Endodermal cell (in vitro differentiated cells): ENCODE measurements around the gene CACNA1D. TPM values are rescaled to one million over a fixed set of nuclear protein-coding genes. Genes with fewer than 3 reads are reported as not detected.

ENCODE experiments used
- DNase-seq: peaks from one replicate; pipeline ENCODE4 v3.0.0-alpha.2; 2017
- H3K27ac ChIP-seq: 2 replicates; pipeline ENCODE4 v1.5.1; 2013; ENCODE audit warnings: mild to moderate bottlenecking, low read depth, low read length, moderate library complexity
- H3K27me3 ChIP-seq: 2 replicates; pipeline ENCODE4 v1.6.1; 2013; ENCODE audit warnings: mild to moderate bottlenecking, low read length, moderate library complexity; ENCODE audit not compliant: insufficient read depth, control insufficient read depth, poor library complexity, severe bottlenecking
- H3K36me3 ChIP-seq: 2 replicates; pipeline ENCODE4 v1.7.0; 2013; ENCODE audit warnings: mild to moderate bottlenecking, low read length, moderate library complexity; ENCODE audit not compliant: control insufficient read depth, insufficient read depth
- H3K4me1 ChIP-seq: one replicate; pipeline ENCODE4 v1.7.0; 2013; ENCODE audit warnings: low read length; ENCODE audit not compliant: control insufficient read depth, insufficient read depth
- H3K4me3 ChIP-seq: 2 replicates; pipeline ENCODE4 v1.5.1; 2013; ENCODE audit warnings: mild to moderate bottlenecking, low read length, moderate library complexity
- H3K9ac ChIP-seq: 2 replicates; pipeline ENCODE4 v1.6.1; 2013; ENCODE audit warnings: mild to moderate bottlenecking, low read length, moderate library complexity; ENCODE audit not compliant: poor library complexity, severe bottlenecking; ENCODE audit errors: extremely low read depth
- H3K9me3 ChIP-seq: 2 replicates; pipeline ENCODE4 v1.6.1; 2013; ENCODE audit warnings: mild to moderate bottlenecking, low read length, moderate library complexity; ENCODE audit not compliant: control insufficient read depth
- H3K27ac Mint-ChIP-seq: 2 replicates; pipeline ENCODE4 v1.8.0; 2020; ENCODE audit warnings: mixed read lengths
- H3K27me3 Mint-ChIP-seq: 2 replicates; pipeline ENCODE4 v1.8.0; 2021; ENCODE audit warnings: mild to moderate bottlenecking, mixed read lengths; ENCODE audit not compliant: insufficient read depth
- H3K36me3 Mint-ChIP-seq: 2 replicates; pipeline ENCODE4 v1.8.0; 2020; ENCODE audit warnings: low read depth, mixed read lengths
- H3K4me1 Mint-ChIP-seq: 2 replicates; pipeline ENCODE4 v1.8.0; 2020; ENCODE audit warnings: mixed read lengths
- H3K4me3 Mint-ChIP-seq: 2 replicates; pipeline ENCODE4 v1.8.0; 2020; ENCODE audit warnings: mild to moderate bottlenecking, moderate library complexity, mixed read lengths
- H3K9me3 Mint-ChIP-seq: 2 replicates; pipeline ENCODE4 v1.8.0; 2020; ENCODE audit warnings: mild to moderate bottlenecking, mixed read lengths
- WGBS, 2 experiments: methylation state at CpG; one replicate each; pipeline versions ENCODE4 v1.1.5 to v1.1.7; 2013; ENCODE audit warnings: missing lambda C conversion rate in 2 of 2, mixed read lengths in 1 of 2; ENCODE audit not compliant: insufficient coverage in 1 of 2, insufficient read length in 1 of 2; 5-methylcytosine and 5-hydroxymethylcytosine counted together
- total RNA-seq, 2 donors: library from RNA; stranded (reverse); fragmentation: NEBNext Ultra II Directional in 1 of 2; extraction: Animal tissue kit (Norgen Biotek cat#: 25700) in 1 of 2; gene quantifications; 2 replicates in 1 of 2; 3 replicates in 1 of 2; pipeline ENCODE4 v1.2.1, GENCODE V29; 2021
- TF ChIP-seq, protein P1 (sequence below): fragments of 200-600 bp; sonication (generic); conservative IDR thresholded peaks from 2 replicates; pipeline ENCODE4 v1.5.0; 2021; ENCODE audit warnings: antibody characterized with exemption, mild to moderate bottlenecking

The CACNA1D gene
- total RNA-seq, 2 donors from 2014 or later, result 2.2 to 3.8 TPM

DNA sequence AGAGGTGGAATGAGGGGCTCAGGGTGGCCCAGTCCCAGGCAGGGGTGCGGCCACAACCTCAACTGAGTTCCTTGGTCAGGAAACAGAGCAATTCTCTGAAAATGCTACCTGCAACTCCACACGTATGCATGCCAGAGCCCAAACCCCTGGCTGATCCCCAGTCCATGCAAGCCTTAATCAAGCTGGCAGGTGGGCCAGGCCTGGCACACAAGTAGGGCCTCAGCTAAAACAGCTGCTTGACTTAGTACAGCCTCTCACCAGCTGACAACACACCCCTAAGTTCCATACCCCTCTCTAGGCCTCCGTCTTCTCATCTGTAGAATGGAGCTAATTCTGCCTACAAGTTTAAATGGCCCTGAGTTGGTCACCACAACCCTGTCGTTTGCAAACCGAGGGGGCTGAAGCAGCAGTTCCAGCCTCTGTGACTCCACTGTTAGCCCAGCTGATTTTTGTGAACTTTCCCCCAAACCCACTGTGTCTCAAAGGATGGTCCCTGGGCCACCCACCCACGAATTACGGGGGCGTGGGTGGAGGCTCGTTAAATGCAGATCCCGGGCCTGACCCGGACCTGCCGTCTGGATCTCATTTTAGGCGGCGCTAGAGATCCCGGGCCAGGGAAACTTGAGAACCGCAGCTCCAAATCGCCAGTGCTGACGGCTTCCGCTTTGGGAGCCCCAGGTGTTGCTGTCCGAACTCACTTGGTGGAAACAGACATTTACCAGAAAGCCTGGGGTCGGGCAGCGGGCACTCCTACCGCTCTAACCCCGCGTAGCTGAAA, 350.9 kb downstream of the CACNA1D start:
- peak overlapping the region; percentile 87 for H3K27ac Mint-ChIP-seq
- no peaks in the 10 kb centered on the region for H3K9me3 Mint-ChIP-seq
- Histone ChIP-seq H3K27me3 (peaks cover 18% of the 10 kb centered on the region), H3K27ac (no peak overlapping the region), H3K36me3 (no peaks in the 10 kb centered on the region), H3K4me1 (peaks cover 17% of the 10 kb centered on the region), H3K4me3 (peak overlapping the region; percentile 81), H3K9ac (peak overlapping the region; percentile 62), H3K9me3 (no peaks in the 10 kb centered on the region)
- H3K4me1 Mint-ChIP-seq, result peaks cover 39% of the 10 kb centered on the region
- 20% methylated on average over 21 to 25 of the region's 25 CpGs for WGBS, 2 experiments
- H3K36me3 Mint-ChIP-seq, result peaks cover 7% of the 10 kb centered on the region
- DNase-seq, result peak; percentile 93
- H3K4me3 Mint-ChIP-seq, result peak overlapping the region; percentile 66
- H3K27me3 Mint-ChIP-seq, result peaks cover 19% of the 10 kb centered on the region
- TF ChIP-seq, protein P1, sequence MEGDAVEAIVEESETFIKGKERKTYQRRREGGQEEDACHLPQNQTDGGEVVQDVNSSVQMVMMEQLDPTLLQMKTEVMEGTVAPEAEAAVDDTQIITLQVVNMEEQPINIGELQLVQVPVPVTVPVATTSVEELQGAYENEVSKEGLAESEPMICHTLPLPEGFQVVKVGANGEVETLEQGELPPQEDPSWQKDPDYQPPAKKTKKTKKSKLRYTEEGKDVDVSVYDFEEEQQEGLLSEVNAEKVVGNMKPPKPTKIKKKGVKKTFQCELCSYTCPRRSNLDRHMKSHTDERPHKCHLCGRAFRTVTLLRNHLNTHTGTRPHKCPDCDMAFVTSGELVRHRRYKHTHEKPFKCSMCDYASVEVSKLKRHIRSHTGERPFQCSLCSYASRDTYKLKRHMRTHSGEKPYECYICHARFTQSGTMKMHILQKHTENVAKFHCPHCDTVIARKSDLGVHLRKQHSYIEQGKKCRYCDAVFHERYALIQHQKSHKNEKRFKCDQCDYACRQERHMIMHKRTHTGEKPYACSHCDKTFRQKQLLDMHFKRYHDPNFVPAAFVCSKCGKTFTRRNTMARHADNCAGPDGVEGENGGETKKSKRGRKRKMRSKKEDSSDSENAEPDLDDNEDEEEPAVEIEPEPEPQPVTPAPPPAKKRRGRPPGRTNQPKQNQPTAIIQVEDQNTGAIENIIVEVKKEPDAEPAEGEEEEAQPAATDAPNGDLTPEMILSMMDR, result peak; percentile 68

DNA sequence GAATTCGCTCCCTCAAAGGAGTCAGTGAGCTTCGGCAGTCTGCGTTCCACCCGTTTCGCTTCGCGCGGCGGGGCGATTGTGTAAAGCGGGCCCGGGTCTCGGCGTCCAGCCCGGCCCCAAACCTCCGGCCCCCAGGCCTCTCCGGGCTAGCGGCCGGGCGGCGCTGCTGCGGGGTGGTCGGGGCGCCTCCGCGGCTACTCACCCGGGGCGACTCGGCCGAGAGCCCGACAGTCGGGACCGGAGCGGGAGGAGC, 351.4 kb downstream of the CACNA1D start:
- TF ChIP-seq, protein P1, result no peak
- H3K9me3 Mint-ChIP-seq, result no peaks in the 10 kb centered on the region
- peaks cover 4% of the 10 kb centered on the region for H3K36me3 Mint-ChIP-seq
- WGBS, 2 experiments, result 0 to 2% methylated on average over 11 to 34 of the region's 34 CpGs
- Histone ChIP-seq H3K4me3 (peak overlapping the region; percentile 81), H3K9me3 (no peaks in the 10 kb centered on the region), H3K9ac (peak overlapping the region; percentile 62), H3K4me1 (peaks cover 17% of the 10 kb centered on the region), H3K27me3 (peaks cover 18% of the 10 kb centered on the region), H3K36me3 (no peaks in the 10 kb centered on the region), H3K27ac (no peak overlapping the region)
- no peak for DNase-seq
- H3K4me3 Mint-ChIP-seq, result peak overlapping the region; percentile 66
- peaks cover 19% of the 10 kb centered on the region for H3K27me3 Mint-ChIP-seq
- peaks cover 39% of the 10 kb centered on the region for H3K4me1 Mint-ChIP-seq
- H3K27ac Mint-ChIP-seq, result peak overlapping the region; percentile 87

DNA sequence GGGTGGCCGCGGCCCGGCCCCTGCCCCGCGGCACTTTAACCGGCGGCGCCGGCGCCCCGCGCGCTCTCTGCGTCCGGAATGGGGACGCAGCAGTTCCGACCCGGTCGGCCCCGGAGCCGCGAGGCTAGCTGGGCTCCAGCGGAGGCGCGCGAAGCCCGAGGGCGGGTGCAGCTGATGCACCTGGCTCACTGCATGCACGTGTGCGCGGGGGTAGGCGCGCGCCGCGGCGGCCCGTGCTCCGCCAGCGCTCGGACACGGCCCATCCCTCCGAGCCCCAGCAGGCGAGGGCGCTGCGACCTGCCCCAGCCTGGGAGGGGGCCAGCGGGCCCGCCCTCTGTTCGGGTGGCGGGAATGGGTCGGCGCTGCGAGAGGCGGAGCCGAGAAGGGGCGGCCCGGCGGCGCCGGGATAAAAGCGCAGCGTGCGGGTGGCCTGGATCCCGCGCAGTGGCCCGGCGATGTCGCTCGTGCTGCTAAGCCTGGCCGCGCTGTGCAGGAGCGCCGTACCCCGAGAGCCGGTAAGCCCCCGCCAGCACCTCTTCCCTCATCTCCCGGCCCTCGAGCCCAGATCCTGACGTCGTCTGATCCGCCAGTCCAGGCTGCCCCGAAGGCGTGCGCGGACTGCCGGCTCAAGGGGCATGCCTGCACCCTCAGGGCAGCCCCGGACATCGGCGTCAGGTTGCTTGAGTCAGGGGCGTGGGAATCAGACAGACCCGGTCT, 351.9 kb downstream of the CACNA1D start, which contains the start of the genes CHDH and IL17RB:
Gene CHDH, minus strand, starts transcription at position 286 of the 717 bp plus-strand sequence. CDS start 22,411 bp downstream, outside the sequence.
Gene IL17RB, plus strand, starts transcription at position 435 of the 717 bp plus-strand sequence. Its CDS starts 21 bp downstream, at position 456.
- no peaks in the 10 kb centered on the region for H3K36me3 ChIP-seq
- peaks cover 18% of the 10 kb centered on the region for H3K27me3 ChIP-seq
- Mint-ChIP-seq H3K9me3 (no peaks in the 10 kb centered on the region), H3K27ac (peak within 1 kb of the TSS; percentile 87), H3K4me3 (peak within 1 kb of the TSS; percentile 66), H3K36me3 (peaks cover 4% of the 10 kb centered on the region), H3K27me3 (peaks cover 19% of the 10 kb centered on the region), H3K4me1 (peaks cover 38% of the 10 kb centered on the region)
- H3K9me3 ChIP-seq, result no peaks in the 10 kb centered on the region
- 6 to 7% methylated on average over 29 to 91 of the region's 91 CpGs for WGBS, 2 experiments
- H3K27ac ChIP-seq, result no peak within 1 kb of the TSS
- peak within 1 kb of the TSS; percentile 62 for H3K9ac ChIP-seq
- peaks cover 17% of the 10 kb centered on the region for H3K4me1 ChIP-seq
- TF ChIP-seq, protein P1, result no peak
- peak; percentile 90 for DNase-seq
- H3K4me3 ChIP-seq, result peak within 1 kb of the TSS; percentile 81
